Measurements from ENCODE around the gene EYS.

DNA sequence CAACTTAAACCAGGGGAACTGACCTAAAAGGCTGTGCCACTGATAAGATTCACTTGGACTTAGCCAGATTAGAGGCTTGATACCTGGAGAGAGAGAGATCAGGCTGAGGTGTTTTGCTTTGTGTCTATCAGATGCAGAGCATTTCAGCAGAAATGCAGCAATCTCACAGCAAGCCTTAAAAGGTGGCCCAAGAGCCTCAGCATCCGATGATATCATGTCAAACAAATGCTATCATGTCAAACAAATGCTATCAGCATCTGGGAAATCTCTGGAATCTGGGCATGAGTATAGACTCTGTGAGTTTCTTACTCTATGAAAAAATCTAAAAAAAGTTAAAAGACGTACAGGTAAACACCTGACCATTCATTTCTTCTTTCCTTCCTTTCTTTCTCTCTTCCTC lies 718.9 kb downstream of the EYS start:
- no peak for TF ChIP-seq GATA2 (IDR thresholded peaks at IDR 0.05; ENCODE audit: low read depth, low read length)
- no peak for TF ChIP-seq GATA3 (IDR thresholded peaks at IDR 0.05; ENCODE audit: low read depth, low read length)

Measured in SH-SY5Y (cell line).